ENCODE measurements around the gene CSH1. TPM values are rescaled to one million over a fixed set of nuclear protein-coding genes. Genes with fewer than 3 reads are reported as not detected.
"Not testable (repeated sequence)": the region's sequence is repeated elsewhere in the genome, so short reads cannot be mapped to it uniquely, and the experiment has no call there.

Gene CSH1
- polyA plus RNA-seq, 2 of the 4 experiments (the other 2 are of a cell fraction): not detected

DNA sequence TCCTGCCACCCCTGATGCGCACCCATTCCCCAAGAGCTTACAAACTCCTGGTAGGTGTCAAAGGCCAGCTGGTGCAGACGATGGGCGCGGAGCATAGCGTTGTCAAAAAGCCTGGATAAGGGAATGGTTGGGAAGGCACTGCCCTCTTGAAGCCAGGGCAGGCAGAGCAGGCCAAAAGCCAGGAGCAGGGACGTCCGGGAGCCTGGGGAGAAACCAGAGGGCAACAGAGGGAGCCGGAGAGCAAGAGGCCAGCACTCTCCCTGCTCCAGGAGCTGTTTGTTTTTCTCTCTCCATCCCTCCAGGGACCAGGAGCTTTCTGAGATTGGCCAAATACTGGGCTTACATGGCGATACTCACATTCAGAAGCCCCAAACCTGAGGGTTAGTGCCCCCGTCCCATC, 21.9 kb upstream of the CSH1 start:
- ATAC-seq (peak; percentile 49 to 58; a peak in 5 of 6 replicates), DNase-seq (ENCODE audit: low read depth in 1 of 2, low spot score in 1 of 2) (peak in 1 of 2 experiments; percentile 26)
- 40% methylated on average over 10 of the region's 10 CpGs for WGBS (ENCODE audit: missing lambda C conversion rate)

GRCh38 chr17:63917646-63918045, 21.3 kb upstream of the CSH1 start:
- 58% methylated on average over 13 of the region's 13 CpGs for WGBS (ENCODE audit: missing lambda C conversion rate)
- POLR2A ChIA-PET: interaction anchor here (0.6 kb wide), 1 partner anchor 376 kb away, joined by 4 read pairs; no protein-coding TSS in a partner anchor
- Histone ChIP-seq H3K27ac (no peak overlapping the region), H3K4me2 (no peak overlapping the region), H3K4me1 (no peaks in the 10 kb centered on the region; the same call in 2 of the 3 replicates), H3K4me3 (no peak overlapping the region), H3K9me3 (no peaks in the 10 kb centered on the region)
- FAIRE-seq (no peak), ATAC-seq (no peak), DNase-seq (ENCODE audit: low read depth in 1 of 2, low spot score in 1 of 2) (no peak)
- TF ChIP-seq CBX2 (IDR thresholded peaks at IDR 0.05; ENCODE audit: borderline replicate concordance, low read depth): no peak
- no peak for TF ChIP-seq HDAC2 (IDR thresholded peaks at IDR 0.05)
- no peak for TF ChIP-seq HES2 (IDR thresholded peaks at IDR 0.05)
- no peak for TF ChIP-seq TP53 (CRISPR knock-in tag; IDR thresholded peaks at IDR 0.05)
- TF ChIP-seq RFX5 (IDR thresholded peaks at IDR 0.05): no peak
- TF ChIP-seq MAZ (IDR thresholded peaks at IDR 0.05; ENCODE audit: borderline replicate concordance, low read depth, low read length): no peak
- no peak for TF ChIP-seq MAFK (IDR thresholded peaks at IDR 0.05; ENCODE audit: partially characterized antibody)
- TF ChIP-seq, protein P1, sequence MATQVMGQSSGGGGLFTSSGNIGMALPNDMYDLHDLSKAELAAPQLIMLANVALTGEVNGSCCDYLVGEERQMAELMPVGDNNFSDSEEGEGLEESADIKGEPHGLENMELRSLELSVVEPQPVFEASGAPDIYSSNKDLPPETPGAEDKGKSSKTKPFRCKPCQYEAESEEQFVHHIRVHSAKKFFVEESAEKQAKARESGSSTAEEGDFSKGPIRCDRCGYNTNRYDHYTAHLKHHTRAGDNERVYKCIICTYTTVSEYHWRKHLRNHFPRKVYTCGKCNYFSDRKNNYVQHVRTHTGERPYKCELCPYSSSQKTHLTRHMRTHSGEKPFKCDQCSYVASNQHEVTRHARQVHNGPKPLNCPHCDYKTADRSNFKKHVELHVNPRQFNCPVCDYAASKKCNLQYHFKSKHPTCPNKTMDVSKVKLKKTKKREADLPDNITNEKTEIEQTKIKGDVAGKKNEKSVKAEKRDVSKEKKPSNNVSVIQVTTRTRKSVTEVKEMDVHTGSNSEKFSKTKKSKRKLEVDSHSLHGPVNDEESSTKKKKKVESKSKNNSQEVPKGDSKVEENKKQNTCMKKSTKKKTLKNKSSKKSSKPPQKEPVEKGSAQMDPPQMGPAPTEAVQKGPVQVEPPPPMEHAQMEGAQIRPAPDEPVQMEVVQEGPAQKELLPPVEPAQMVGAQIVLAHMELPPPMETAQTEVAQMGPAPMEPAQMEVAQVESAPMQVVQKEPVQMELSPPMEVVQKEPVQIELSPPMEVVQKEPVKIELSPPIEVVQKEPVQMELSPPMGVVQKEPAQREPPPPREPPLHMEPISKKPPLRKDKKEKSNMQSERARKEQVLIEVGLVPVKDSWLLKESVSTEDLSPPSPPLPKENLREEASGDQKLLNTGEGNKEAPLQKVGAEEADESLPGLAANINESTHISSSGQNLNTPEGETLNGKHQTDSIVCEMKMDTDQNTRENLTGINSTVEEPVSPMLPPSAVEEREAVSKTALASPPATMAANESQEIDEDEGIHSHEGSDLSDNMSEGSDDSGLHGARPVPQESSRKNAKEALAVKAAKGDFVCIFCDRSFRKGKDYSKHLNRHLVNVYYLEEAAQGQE (IDR thresholded peaks at IDR 0.05): no peak
- TF ChIP-seq GATA3 (IDR thresholded peaks at IDR 0.05; ENCODE audit: borderline replicate concordance): no peak
- TF ChIP-seq, protein P2, sequence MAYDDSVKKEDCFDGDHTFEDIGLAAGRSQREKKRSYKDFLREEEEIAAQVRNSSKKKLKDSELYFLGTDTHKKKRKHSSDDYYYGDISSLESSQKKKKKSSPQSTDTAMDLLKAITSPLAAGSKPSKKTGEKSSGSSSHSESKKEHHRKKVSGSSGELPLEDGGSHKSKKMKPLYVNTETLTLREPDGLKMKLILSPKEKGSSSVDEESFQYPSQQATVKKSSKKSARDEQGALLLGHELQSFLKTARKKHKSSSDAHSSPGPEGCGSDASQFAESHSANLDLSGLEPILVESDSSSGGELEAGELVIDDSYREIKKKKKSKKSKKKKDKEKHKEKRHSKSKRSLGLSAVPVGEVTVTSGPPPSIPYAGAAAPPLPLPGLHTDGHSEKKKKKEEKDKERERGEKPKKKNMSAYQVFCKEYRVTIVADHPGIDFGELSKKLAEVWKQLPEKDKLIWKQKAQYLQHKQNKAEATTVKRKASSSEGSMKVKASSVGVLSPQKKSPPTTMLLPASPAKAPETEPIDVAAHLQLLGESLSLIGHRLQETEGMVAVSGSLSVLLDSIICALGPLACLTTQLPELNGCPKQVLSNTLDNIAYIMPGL (CRISPR knock-in tag; IDR thresholded peaks at IDR 0.05; ENCODE audit: borderline replicate concordance): no peak
- no peak for TF ChIP-seq RCOR1 (IDR thresholded peaks at IDR 0.05; ENCODE audit: low read depth, low read length)
- no peak for TF ChIP-seq EHF (CRISPR knock-in tag; IDR thresholded peaks at IDR 0.05)
- CTCF ChIA-PET: interaction anchor here (0.8 to 16.7 kb wide), 22 partner anchors 13 to 364 kb away, joined by 3 to 386 read pairs (median 12); partner anchors contain the start of genes CD79B, ERN1, GH2 and ICAM2

More for the DNA sequence above, 21.9 kb upstream of the CSH1 start:
- no peaks in the 10 kb centered on the region for H3K9me3 ChIP-seq
- H3K4me1 ChIP-seq: no peaks in the 10 kb centered on the region; the same call in 2 of the 3 replicates
- H3K4me2 ChIP-seq: no peak overlapping the region
- H3K27ac ChIP-seq: no peak overlapping the region
- CTCF ChIA-PET: interaction anchor here (0.6 to 16.7 kb wide), 49 partner anchors 7 to 511 kb away, joined by 3 to 386 read pairs (median 6); partner anchors contain the start of genes CD79B, CSHL1, ERN1 and GH2
- POLR2A ChIA-PET: interaction anchor here (1.2 to 1.9 kb wide), 2 partner anchors 215 to 228 kb away, joined by 3 to 10 read pairs; no protein-coding TSS in a partner anchor
- FAIRE-seq: no peak
- no peak for TF ChIP-seq ZC3H11A (IDR thresholded peaks at IDR 0.05)
- TF ChIP-seq, protein P3, sequence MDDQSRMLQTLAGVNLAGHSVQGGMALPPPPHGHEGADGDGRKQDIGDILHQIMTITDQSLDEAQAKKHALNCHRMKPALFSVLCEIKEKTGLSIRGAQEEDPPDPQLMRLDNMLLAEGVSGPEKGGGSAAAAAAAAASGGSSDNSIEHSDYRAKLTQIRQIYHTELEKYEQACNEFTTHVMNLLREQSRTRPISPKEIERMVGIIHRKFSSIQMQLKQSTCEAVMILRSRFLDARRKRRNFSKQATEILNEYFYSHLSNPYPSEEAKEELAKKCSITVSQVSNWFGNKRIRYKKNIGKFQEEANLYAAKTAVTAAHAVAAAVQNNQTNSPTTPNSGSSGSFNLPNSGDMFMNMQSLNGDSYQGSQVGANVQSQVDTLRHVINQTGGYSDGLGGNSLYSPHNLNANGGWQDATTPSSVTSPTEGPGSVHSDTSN (IDR thresholded peaks at IDR 0.05): no peak
- no peak for TF ChIP-seq MYC (IDR thresholded peaks at IDR 0.05; ENCODE audit: borderline replicate concordance, low read length)
- no peak for TF ChIP-seq KDM5A (IDR thresholded peaks at IDR 0.05)
- no peak for TF ChIP-seq EHMT2 (IDR thresholded peaks at IDR 0.05; ENCODE audit: low read depth)
- TF ChIP-seq, protein P4, sequence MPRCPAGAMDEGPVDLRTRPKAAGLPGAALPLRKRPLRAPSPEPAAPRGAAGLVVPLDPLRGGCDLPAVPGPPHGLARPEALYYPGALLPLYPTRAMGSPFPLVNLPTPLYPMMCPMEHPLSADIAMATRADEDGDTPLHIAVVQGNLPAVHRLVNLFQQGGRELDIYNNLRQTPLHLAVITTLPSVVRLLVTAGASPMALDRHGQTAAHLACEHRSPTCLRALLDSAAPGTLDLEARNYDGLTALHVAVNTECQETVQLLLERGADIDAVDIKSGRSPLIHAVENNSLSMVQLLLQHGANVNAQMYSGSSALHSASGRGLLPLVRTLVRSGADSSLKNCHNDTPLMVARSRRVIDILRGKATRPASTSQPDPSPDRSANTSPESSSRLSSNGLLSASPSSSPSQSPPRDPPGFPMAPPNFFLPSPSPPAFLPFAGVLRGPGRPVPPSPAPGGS (IDR thresholded peaks at IDR 0.05): no peak
- no peak for TF ChIP-seq POLR2A (IDR thresholded peaks at IDR 0.05; ENCODE audit: low read length)
- TF ChIP-seq, protein P1 (IDR thresholded peaks at IDR 0.05): no peak
- TF ChIP-seq CBX8 (IDR thresholded peaks at IDR 0.05): no peak
- TF ChIP-seq CHD4 (IDR thresholded peaks at IDR 0.05; ENCODE audit: borderline replicate concordance): no peak
- no peak for TF ChIP-seq SMC3 (IDR thresholded peaks at IDR 0.05)
- no peak overlapping the region for H3K4me3 ChIP-seq

DNA sequence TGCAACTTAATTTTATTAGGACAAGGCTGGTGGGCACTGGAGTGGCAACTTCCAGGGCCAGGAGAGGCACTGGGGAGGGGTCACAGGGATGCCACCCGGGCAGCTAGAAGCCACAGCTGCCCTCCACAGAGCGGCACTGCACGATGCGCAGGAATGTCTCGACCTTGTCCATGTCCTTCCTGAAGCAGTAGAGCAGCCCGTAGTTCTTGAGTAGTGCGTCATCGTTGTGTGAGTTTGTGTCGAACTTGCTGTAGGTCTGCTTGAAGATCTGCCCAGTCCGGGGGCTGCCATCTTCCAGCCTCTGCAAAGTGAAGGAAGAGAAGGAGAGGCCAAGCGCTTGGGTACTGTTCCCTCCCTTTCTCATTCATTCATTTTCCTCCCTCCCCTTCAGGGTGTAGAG, 20.8 kb upstream of the CSH1 start:
- H3K4me2 ChIP-seq; DNase-seq (ENCODE audit: low read depth in 1 of 2, low spot score in 1 of 2); H3K9me3 ChIP-seq; ATAC-seq; H3K4me3 ChIP-seq; POLR2A ChIA-PET; H3K4me1 ChIP-seq; FAIRE-seq; H3K27ac ChIP-seq: not testable (repeated sequence)
- WGBS (ENCODE audit: missing lambda C conversion rate): 49% methylated on average over 11 of the region's 11 CpGs
- CTCF ChIA-PET: interaction anchor here (0.8 to 16.7 kb wide), 14 partner anchors 12 to 496 kb away, joined by 3 to 386 read pairs (median 45); partner anchors contain the start of genes CD79B, ERN1, GH2 and ICAM2

Measured in A549 (cell line).